ENCODE results near the gene RINT1. TPM values are rescaled to one million over a fixed set of nuclear protein-coding genes. Genes with fewer than 3 reads are reported as not detected.
"Not testable (repeated sequence)": the region's sequence is repeated elsewhere in the genome, so short reads cannot be mapped to it uniquely, and the experiment has no call there.

The RINT1 gene
- total RNA-seq, 1 donor from 2014 or later, result 13.5 TPM

DNA sequence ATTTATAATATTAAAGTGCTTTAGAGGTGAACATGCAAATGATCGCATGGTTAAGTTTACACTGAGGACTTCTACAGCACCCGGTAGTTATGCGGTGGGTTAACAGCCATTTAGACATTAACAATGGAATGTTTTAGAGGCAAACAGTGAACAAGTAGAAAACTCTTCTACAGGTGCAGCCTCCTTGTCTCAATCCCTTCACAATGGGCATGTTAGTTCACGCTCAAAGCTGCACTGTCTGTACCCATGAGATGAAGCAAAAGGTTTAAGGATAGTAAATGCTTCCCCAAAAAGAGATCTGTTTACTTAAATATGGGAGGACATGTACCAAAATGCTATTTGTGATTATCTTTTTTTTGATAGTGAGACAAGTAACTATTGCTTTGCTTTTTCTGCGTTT lies 35.0 kb upstream of the RINT1 start:
- no peak overlapping the region for H3K4me3 ChIP-seq (ENCODE audit: low read depth, low read length)
- no peak for DNase-seq (ENCODE audit: low read depth)
- TF ChIP-seq, protein P1, sequence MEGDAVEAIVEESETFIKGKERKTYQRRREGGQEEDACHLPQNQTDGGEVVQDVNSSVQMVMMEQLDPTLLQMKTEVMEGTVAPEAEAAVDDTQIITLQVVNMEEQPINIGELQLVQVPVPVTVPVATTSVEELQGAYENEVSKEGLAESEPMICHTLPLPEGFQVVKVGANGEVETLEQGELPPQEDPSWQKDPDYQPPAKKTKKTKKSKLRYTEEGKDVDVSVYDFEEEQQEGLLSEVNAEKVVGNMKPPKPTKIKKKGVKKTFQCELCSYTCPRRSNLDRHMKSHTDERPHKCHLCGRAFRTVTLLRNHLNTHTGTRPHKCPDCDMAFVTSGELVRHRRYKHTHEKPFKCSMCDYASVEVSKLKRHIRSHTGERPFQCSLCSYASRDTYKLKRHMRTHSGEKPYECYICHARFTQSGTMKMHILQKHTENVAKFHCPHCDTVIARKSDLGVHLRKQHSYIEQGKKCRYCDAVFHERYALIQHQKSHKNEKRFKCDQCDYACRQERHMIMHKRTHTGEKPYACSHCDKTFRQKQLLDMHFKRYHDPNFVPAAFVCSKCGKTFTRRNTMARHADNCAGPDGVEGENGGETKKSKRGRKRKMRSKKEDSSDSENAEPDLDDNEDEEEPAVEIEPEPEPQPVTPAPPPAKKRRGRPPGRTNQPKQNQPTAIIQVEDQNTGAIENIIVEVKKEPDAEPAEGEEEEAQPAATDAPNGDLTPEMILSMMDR (conservative IDR thresholded peaks at IDR 0.05; ENCODE audit: low read depth, low read length), result no peak

DNA sequence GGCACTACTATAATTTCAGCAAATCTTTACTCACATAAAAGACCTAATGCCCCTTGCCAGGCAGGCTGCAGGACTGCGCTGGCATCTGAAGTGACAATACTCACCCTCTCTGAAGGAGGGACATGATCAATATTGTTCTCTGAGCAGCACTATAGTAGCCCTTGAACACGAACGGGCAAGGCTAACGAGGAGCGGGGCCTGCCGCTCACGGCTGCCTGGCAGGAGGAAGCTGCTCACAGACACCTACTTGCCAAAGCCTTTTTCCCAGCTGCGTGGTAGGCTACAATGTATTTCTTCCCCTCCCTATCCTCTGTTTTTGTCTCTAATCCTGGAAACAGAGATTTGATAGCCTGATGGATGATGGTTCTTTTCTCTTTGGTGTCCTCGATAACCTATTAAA lies 29.8 kb upstream of the RINT1 start:
- H3K4me3 ChIP-seq (ENCODE audit: low read depth, low read length), result no peak overlapping the region
- DNase-seq (ENCODE audit: low read depth), result no peak
- TF ChIP-seq, protein P1 (conservative IDR thresholded peaks at IDR 0.05; ENCODE audit: low read depth, low read length), result no peak

DNA sequence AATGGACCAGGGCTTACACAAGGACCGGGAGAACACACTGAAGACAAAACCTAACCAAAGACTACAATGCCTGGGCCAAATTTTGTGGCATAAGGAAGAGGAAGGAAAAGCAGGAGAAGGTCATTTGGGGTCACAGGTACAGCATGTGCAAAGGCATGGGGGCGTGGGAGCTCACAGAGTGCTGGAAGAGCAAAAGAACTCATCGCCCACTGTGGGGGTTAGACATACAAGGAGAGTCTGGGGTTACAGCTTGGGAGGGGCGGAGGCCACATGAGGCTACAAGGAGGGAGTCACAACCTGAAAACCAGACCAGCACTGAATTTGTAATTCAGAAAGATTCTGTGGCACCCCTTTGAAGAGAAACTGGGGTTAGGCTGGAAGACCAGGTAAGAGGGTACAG lies 19.6 kb upstream of the RINT1 start:
- DNase-seq (ENCODE audit: low read depth), result no peak
- TF ChIP-seq, protein P1 (conservative IDR thresholded peaks at IDR 0.05; ENCODE audit: low read depth, low read length), result no peak
- no peak overlapping the region for H3K4me3 ChIP-seq (ENCODE audit: low read depth, low read length)

DNA sequence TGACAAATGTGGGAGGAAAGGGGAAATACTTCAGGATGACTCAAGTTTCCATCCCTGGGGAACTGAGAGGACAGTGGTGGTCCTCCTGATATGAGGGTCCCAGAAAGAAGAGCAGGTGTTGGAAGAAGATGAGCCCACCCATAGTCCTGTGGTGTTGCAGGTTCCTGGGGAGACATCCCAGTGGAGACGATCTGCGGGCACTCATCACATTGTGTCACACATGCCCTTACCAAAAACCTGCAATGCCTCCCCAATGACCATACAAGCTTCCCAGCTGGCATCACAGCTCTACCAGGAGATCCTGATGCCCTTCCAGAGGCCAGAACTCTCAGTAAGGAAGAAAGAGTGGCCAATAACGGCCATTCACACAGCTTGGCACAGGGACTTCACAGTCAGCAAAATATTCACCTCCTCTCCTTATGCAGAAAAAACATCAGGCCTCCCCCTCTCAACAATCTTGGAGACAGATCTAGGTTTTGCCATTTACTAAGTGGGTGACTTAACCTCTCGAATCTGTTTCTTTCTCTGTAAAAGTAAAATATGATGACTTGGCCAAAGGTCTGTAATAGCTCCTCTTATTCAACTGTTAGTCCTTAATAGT lies 19.0 kb upstream of the RINT1 start:
- TF ChIP-seq, protein P1 (conservative IDR thresholded peaks at IDR 0.05; ENCODE audit: low read depth, low read length), result no peak
- no peak overlapping the region for H3K4me3 ChIP-seq (ENCODE audit: low read depth, low read length)
- DNase-seq (ENCODE audit: low read depth), result no peak

DNA sequence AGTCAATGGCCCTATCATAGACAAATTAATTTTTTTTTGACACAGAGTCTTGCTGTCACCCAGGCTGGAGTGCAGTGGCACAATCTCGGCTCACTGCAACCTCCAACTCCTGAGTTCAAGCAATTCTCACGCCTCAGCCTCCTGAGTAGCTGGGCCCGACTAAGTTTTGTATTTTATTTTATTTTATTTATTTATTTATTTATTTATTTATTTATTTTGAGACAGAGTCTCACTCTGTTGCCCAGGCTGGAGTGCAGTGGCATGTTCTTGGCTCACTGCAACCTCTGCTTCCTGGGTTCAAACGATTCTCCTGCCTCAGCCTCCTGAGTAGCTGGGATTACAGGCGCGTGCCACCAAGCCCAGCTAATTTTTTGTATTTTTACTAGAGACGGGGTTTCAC lies 16.4 kb upstream of the RINT1 start:
- DNase-seq (ENCODE audit: low read depth); H3K4me3 ChIP-seq (ENCODE audit: low read depth, low read length): not testable (repeated sequence)

DNA sequence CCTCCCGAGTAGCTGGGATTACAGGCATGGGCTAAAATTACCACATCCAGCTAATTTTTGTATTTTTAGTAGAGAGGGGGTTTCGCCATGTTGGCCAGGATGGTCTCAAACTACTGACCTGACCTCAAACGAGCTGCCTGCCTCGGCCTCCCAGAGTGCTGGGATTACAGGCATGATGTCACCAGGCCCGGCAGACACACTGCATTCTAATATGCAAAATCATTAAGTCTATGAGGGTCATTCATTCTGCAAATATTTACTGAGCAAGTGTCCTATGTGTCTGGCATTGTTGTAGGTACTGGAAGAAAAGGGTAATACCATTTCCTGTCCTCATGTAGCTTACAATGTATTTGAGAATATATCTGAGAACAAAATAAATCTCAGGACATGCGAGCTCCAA lies 12.6 kb upstream of the RINT1 start:
- TF ChIP-seq, protein P1 (conservative IDR thresholded peaks at IDR 0.05; ENCODE audit: low read depth, low read length), result no peak
- no peak for DNase-seq (ENCODE audit: low read depth)
- no peak overlapping the region for H3K4me3 ChIP-seq (ENCODE audit: low read depth, low read length)

DNA sequence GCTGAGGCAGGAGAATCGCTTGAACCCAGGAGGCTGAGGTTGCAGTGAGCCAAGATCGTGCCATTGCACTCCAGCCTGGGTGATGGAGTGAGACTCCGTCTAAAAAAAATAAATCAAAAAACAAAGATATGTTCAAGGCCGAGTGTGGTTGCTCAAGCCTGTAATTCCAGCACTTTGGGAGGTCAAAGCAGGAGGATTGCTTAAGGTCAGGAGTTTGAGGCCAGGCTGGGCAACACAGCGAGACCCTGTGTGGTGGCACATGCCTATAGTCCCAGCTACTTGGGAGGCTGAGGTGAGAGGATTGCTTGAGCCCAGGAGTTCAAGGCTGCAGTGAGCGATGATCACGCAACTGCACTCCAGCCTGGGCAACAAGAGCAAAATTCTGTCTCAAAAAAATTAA lies 11.4 kb upstream of the RINT1 start:
- not testable (repeated sequence) for H3K4me3 ChIP-seq (ENCODE audit: low read depth, low read length); DNase-seq (ENCODE audit: low read depth)

DNA sequence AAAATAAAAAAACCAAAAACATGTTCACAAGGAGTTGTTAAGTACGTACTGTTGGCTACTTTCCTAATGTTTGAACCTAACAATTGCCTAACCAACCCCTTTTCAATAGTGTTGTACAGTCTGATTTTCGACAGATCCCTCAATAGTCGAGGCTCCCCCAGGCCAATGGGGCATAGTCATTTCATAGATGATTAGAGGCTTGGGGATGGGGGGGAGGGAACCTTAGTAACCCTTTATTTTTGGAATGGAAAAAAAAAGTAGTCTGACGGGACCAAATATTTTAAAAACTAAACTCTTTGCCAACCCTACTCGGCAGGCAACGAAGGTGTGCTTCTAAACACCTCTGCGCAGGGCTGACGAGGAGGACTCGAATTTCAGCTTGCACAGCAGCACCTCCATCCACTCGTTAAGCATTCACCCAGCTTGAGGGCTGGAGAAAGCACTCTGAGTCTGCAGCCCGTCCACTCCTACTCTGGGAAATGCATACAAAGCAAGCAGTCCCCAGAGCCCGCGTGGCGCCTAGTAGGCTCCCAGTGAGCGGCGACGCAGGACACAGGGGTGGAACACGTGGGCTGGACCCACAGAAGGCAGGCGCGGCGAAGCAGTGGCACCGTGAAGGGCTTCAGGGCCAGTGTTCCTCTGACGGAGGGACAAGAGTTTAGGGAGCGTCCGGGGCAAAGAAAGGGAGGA lies 10.8 kb upstream of the RINT1 start:
- TF ChIP-seq, protein P1 (conservative IDR thresholded peaks at IDR 0.05; ENCODE audit: low read depth, low read length), result no peak
- no peak for DNase-seq (ENCODE audit: low read depth)
- peak overlapping the region; percentile 82 for H3K4me3 ChIP-seq (ENCODE audit: low read depth, low read length)

Measured in epithelial cell of proximal tubule (primary cell).